Measurements from ENCODE around the gene HSH2D.

DNA sequence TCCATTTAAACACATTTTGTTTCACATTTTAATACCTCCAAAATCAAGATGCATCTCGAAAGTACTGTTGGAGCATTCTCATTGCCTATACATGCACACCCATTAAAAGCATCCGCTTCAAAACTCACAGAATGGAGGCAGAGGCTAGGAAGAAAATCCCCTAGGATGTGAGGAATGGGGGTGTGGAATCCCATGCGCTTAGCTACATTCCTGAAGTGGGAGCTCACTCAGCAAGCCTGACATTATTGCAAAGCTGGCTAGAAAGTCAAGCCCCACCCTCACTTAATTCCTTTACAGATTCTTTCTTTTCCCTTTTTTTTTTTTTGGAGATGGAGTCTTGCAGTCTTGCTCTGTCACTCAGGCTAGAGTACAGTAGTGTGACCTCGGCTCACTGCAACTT is 37.1 kb downstream of the HSH2D start:
- TF ChIP-seq POLR2A (IDR thresholded peaks at IDR 0.05) (no peak), CTCF (IDR thresholded peaks at IDR 0.05) (no peak), POLR2AphosphoS5 (IDR thresholded peaks at IDR 0.05) (no peak), EP300 (IDR thresholded peaks at IDR 0.05) (no peak)

Data from suprapubic skin (tissue), 4 donors.